Measurements from ENCODE around the gene ALG14.

Gene ALG14

GRCh38 chr1:95039360-95040031, 33.3 kb downstream of the ALG14 start:
- ChIA-PET CTCF (interaction anchor here (0.8 to 3.7 kb wide), 5 partner anchors 114 to 233 kb away, joined by 7 to 142 read pairs (median 15); partner anchors contain the start of gene RWDD3), POLR2A (no interaction called here)
- no peaks in the 10 kb centered on the region for H3K36me3 ChIP-seq (ENCODE audit: control insufficient read depth in 2 of 2, insufficient read depth in 1 of 2, low read length in 2 of 2)
- H3K4me1 ChIP-seq (ENCODE audit: control insufficient read depth, insufficient read depth, low read length): no peaks in the 10 kb centered on the region
- TF ChIP-seq ZFHX2 (tag by site-specific recombination; conservative IDR thresholded peaks at IDR 0.05) (0 out of 2 replicates have a peak, but pooled peaks have one; percentile 23), GLIS1 (tag by site-specific recombination; IDR thresholded peaks at IDR 0.05) (0 out of 2 replicates have a peak, but pooled peaks have one; percentile 4)
- TF ChIP-seq, protein P1, sequence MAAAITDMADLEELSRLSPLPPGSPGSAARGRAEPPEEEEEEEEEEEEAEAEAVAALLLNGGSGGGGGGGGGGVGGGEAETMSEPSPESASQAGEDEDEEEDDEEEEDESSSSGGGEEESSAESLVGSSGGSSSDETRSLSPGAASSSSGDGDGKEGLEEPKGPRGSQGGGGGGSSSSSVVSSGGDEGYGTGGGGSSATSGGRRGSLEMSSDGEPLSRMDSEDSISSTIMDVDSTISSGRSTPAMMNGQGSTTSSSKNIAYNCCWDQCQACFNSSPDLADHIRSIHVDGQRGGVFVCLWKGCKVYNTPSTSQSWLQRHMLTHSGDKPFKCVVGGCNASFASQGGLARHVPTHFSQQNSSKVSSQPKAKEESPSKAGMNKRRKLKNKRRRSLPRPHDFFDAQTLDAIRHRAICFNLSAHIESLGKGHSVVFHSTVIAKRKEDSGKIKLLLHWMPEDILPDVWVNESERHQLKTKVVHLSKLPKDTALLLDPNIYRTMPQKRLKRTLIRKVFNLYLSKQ (tag by site-specific recombination; IDR thresholded peaks at IDR 0.05; ENCODE audit: borderline replicate concordance): no peak
- H3K9me3 ChIP-seq (ENCODE audit: control insufficient read depth, insufficient read depth, low read depth, low read length): no peaks in the 10 kb centered on the region
- no peak overlapping the region for H3K4me3 ChIP-seq (ENCODE audit: low read depth, low read length)
- H3K27ac ChIP-seq (ENCODE audit: extremely low read depth, low read depth, low read length): no peak overlapping the region

DNA sequence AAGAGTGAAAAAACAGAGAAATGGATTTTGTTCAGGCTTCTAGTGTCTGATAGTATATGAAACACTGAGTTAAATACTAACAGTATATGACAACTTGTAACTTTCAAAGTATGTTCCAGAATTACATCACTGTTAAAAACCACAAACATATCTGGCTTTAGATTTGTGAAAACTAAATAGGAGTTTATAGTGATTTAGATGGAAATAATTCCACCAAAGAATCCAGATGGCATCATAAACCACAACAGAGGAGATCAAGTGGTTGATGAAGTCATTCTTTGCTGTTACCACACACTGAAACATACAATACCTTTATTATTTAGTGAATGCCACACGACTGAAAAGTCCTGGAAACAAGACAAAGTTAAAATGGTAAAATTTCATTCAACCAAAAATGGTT, 37.2 kb downstream of the ALG14 start:
- Histone ChIP-seq H3K36me3 (ENCODE audit: control insufficient read depth in 2 of 2, insufficient read depth in 1 of 2, low read length in 2 of 2) (no peaks in the 10 kb centered on the region), H3K4me3 (ENCODE audit: low read depth, low read length) (no peak overlapping the region), H3K9me3 (ENCODE audit: control insufficient read depth, insufficient read depth, low read depth, low read length) (no peaks in the 10 kb centered on the region), H3K27ac (ENCODE audit: extremely low read depth, low read depth, low read length) (no peak overlapping the region), H3K4me1 (ENCODE audit: control insufficient read depth, insufficient read depth, low read length) (no peaks in the 10 kb centered on the region)
- POLR2A ChIA-PET: no interaction called here
- CTCF ChIA-PET: interaction anchor here (0.7 to 2.0 kb wide), 3 partner anchors 80 to 181 kb away, joined by 3 to 10 read pairs (median 3); no protein-coding TSS in a partner anchor
- TF ChIP-seq ZNF114 (tag by site-specific recombination; IDR thresholded peaks at IDR 0.05) (no peak), ZNF677 (tag by site-specific recombination; IDR thresholded peaks at IDR 0.05) (no peak), ZNF692 (tag by site-specific recombination; IDR thresholded peaks at IDR 0.05) (peak; percentile 69), ZNF155 (tag by site-specific recombination; IDR thresholded peaks at IDR 0.05) (no peak), BCL11B (tag by site-specific recombination; IDR thresholded peaks at IDR 0.05; ENCODE audit: low read depth) (no peak), IKZF3 (tag by site-specific recombination; IDR thresholded peaks at IDR 0.05) (no peak), GLIS1 (tag by site-specific recombination; IDR thresholded peaks at IDR 0.05) (no peak), ZNF394 (tag by site-specific recombination; IDR thresholded peaks at IDR 0.05; ENCODE audit: borderline replicate concordance) (peak; percentile 20; the same call in 1 of the 2 replicates), KLF16 (tag by site-specific recombination; IDR thresholded peaks at IDR 0.05) (no peak), ZNF629 (tag by site-specific recombination; IDR thresholded peaks at IDR 0.05) (peak; percentile 73), SP7 (tag by site-specific recombination; IDR thresholded peaks at IDR 0.05) (peak; percentile 35), HOXA7 (CRISPR knock-in tag; IDR thresholded peaks at IDR 0.05; ENCODE audit: borderline replicate concordance) (no peak), ZNF248 (tag by site-specific recombination; IDR thresholded peaks at IDR 0.05) (no peak), ZBTB48 (tag by site-specific recombination; IDR thresholded peaks at IDR 0.05) (no peak), ZSCAN23 (tag by site-specific recombination; IDR thresholded peaks at IDR 0.05) (no peak)
- TF ChIP-seq, protein P1 (tag by site-specific recombination; IDR thresholded peaks at IDR 0.05; ENCODE audit: borderline replicate concordance): no peak
- TF ChIP-seq, protein P2, sequence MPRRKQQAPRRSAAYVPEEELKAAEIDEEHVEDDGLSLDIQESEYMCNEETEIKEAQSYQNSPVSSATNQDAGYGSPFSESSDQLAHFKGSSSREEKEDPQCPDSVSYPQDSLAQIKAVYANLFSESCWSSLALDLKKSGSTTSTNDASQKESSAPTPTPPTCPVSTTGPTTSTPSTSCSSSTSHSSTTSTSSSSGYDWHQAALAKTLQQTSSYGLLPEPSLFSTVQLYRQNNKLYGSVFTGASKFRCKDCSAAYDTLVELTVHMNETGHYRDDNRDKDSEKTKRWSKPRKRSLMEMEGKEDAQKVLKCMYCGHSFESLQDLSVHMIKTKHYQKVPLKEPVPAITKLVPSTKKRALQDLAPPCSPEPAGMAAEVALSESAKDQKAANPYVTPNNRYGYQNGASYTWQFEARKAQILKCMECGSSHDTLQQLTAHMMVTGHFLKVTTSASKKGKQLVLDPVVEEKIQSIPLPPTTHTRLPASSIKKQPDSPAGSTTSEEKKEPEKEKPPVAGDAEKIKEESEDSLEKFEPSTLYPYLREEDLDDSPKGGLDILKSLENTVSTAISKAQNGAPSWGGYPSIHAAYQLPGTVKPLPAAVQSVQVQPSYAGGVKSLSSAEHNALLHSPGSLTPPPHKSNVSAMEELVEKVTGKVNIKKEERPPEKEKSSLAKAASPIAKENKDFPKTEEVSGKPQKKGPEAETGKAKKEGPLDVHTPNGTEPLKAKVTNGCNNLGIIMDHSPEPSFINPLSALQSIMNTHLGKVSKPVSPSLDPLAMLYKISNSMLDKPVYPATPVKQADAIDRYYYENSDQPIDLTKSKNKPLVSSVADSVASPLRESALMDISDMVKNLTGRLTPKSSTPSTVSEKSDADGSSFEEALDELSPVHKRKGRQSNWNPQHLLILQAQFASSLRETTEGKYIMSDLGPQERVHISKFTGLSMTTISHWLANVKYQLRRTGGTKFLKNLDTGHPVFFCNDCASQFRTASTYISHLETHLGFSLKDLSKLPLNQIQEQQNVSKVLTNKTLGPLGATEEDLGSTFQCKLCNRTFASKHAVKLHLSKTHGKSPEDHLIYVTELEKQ (tag by site-specific recombination; IDR thresholded peaks at IDR 0.05; ENCODE audit: borderline replicate concordance): no peak
- TF ChIP-seq, protein P3, sequence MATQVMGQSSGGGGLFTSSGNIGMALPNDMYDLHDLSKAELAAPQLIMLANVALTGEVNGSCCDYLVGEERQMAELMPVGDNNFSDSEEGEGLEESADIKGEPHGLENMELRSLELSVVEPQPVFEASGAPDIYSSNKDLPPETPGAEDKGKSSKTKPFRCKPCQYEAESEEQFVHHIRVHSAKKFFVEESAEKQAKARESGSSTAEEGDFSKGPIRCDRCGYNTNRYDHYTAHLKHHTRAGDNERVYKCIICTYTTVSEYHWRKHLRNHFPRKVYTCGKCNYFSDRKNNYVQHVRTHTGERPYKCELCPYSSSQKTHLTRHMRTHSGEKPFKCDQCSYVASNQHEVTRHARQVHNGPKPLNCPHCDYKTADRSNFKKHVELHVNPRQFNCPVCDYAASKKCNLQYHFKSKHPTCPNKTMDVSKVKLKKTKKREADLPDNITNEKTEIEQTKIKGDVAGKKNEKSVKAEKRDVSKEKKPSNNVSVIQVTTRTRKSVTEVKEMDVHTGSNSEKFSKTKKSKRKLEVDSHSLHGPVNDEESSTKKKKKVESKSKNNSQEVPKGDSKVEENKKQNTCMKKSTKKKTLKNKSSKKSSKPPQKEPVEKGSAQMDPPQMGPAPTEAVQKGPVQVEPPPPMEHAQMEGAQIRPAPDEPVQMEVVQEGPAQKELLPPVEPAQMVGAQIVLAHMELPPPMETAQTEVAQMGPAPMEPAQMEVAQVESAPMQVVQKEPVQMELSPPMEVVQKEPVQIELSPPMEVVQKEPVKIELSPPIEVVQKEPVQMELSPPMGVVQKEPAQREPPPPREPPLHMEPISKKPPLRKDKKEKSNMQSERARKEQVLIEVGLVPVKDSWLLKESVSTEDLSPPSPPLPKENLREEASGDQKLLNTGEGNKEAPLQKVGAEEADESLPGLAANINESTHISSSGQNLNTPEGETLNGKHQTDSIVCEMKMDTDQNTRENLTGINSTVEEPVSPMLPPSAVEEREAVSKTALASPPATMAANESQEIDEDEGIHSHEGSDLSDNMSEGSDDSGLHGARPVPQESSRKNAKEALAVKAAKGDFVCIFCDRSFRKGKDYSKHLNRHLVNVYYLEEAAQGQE (tag by site-specific recombination; IDR thresholded peaks at IDR 0.05): no peak
- TF ChIP-seq, protein P4, sequence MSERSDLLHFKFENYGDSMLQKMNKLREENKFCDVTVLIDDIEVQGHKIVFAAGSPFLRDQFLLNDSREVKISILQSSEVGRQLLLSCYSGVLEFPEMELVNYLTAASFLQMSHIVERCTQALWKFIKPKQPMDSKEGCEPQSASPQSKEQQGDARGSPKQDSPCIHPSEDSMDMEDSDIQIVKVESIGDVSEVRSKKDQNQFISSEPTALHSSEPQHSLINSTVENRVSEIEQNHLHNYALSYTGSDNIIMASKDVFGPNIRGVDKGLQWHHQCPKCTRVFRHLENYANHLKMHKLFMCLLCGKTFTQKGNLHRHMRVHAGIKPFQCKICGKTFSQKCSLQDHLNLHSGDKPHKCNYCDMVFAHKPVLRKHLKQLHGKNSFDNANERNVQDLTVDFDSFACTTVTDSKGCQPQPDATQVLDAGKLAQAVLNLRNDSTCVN (tag by site-specific recombination; optimal IDR thresholded peaks at IDR 0.05): no peak

All from HEK293 (cell line).